Upper lobe of left lung (tissue), 4 donors: Measurements from ENCODE around the gene TGFBR3.

Experiments
- CTCF ChIP-seq, 6 experiments: fragments of 450-650 bp in 4 of 6; fragments of 200-600 bp in 2 of 6; sonication (generic) in 2 of 6; IDR thresholded peaks; one replicate each; pipeline ENCODE4 v1.5.1; 2016 to 2019; ENCODE audit warnings: antibody characterized with exemption in 6 of 6
- EP300 ChIP-seq, 4 donors: sonication (generic); formaldehyde crosslinking; IDR thresholded peaks; one replicate each; pipeline ENCODE4 v1.5.1; 2017; ENCODE audit warnings: antibody characterized with exemption in 4 of 4, control low read depth in 2 of 4
- POLR2A ChIP-seq, 4 donors: fragments of 450-650 bp; IDR thresholded peaks; one replicate each; pipeline ENCODE4 v1.5.1; 2016 to 2017; ENCODE audit warnings: antibody characterized with exemption in 4 of 4, mild to moderate bottlenecking in 2 of 4

GRCh38 chr1:91889717-91890459, 3.9 kb upstream of the TGFBR3 start:
- TF ChIP-seq EP300 (IDR thresholded peaks at IDR 0.05) (no peak), CTCF (IDR thresholded peaks at IDR 0.05) (no peak), POLR2A (IDR thresholded peaks at IDR 0.05) (no peak)
